GM19324 (cell line): ENCODE data around the gene SLC25A33.

ENCODE experiments used
- ATAC-seq: cut with Tn5 transposase; IDR thresholded peaks from one replicate; pipeline ENCODE4 v1.9.1; 2021; ENCODE audit warnings: mild to moderate bottlenecking, moderate library complexity; ENCODE audit not compliant: unreplicated experiment, low FRiP score

Gene SLC25A33

GRCh38 chr1:9586147-9586766 is 47.0 kb downstream of the SLC25A33 start:
- ATAC-seq: no peak

- ATAC-seq: peak; percentile 82
Observed at GRCh38 chr1:9588551-9589143, 49.4 kb downstream of the SLC25A33 start, which contains the start of gene TMEM201. Gene TMEM201 (plus strand): TSS chr1:9588911. CDS start chr1:9588931, 20 bp downstream.

GRCh38 chr1:9589144-9589718 is 50.0 kb downstream of the SLC25A33 start:
- peak; percentile 5 for ATAC-seq

GRCh38 chr1:9589719-9590157 is 50.5 kb downstream of the SLC25A33 start:
- no peak for ATAC-seq

- ATAC-seq: no peak
Observed at GRCh38 chr1:9590201-9590600, 50.9 kb downstream of the SLC25A33 start.

- no peak for ATAC-seq
Observed at GRCh38 chr1:9590945-9591668, 51.8 kb downstream of the SLC25A33 start.

GRCh38 chr1:9591669-9592509 is 52.6 kb downstream of the SLC25A33 start:
- no peak for ATAC-seq

- ATAC-seq: no peak
Observed at GRCh38 chr1:9592510-9593075, 53.3 kb downstream of the SLC25A33 start.

- no peak for ATAC-seq
Observed at GRCh38 chr1:9593147-9593491, 53.9 kb downstream of the SLC25A33 start.

- no peak for ATAC-seq
Observed at GRCh38 chr1:9593492-9594465, 54.5 kb downstream of the SLC25A33 start.

- no peak for ATAC-seq
Observed at GRCh38 chr1:9594471-9595155, 55.3 kb downstream of the SLC25A33 start.

- ATAC-seq: no peak
Observed at GRCh38 chr1:9595156-9595967, 56.1 kb downstream of the SLC25A33 start.

GRCh38 chr1:9595968-9596340 is 56.7 kb downstream of the SLC25A33 start:
- no peak for ATAC-seq

GRCh38 chr1:9596415-9597123 is 57.3 kb downstream of the SLC25A33 start:
- ATAC-seq: no peak

- ATAC-seq: no peak
Observed at GRCh38 chr1:9597361-9598315, 58.4 kb downstream of the SLC25A33 start.

- no peak for ATAC-seq
Observed at GRCh38 chr1:9598316-9598700, 59.0 kb downstream of the SLC25A33 start.
